GM12878 (cell line): ENCODE data around the gene ZBTB38. TPM values are rescaled to one million over a fixed set of nuclear protein-coding genes. Genes with fewer than 3 reads are reported as not detected.

ENCODE experiments used
- ATAC-seq: fragments of 200-7000 bp; cut with Tn5 transposase; 3 replicates; pipeline ENCODE4 v1.9.1; 2020; ENCODE audit warnings: mild to moderate bottlenecking, moderate library complexity
- BruUV-seq: library from RNA; stranded (reverse); fragments of 400-500 nt; replicated peaks from 2 replicates; lab custom pipeline; 2021; lab: Mats Ljungman, UMichigan
- CTCF ChIA-PET: fragments of 300-600 bp; sonication (Branson Sonifier 250); formaldehyde crosslinking; extraction: SDS; loops from one replicate; lab custom pipeline; 2021; ENCODE audit warnings: inconsistent platforms; lab: Yijun Ruan, JAX
- POLR2A ChIA-PET: fragments of 350-600 bp; formaldehyde crosslinking; extraction: SDS; loops from one replicate; lab custom pipeline; 2021; ENCODE audit warnings: inconsistent platforms; lab: Charles Lee
- RAD21 ChIA-PET: fragments of 300-600 bp; sonication (Branson Sonifier 250); formaldehyde crosslinking; loops from one replicate; lab custom pipeline; 2023; ENCODE audit warnings: antibody characterized with exemption; ENCODE audit not compliant: unreplicated experiment; lab: Charles Lee
- SMC1A ChIA-PET: fragments of 300-600 bp; sonication (Branson Sonifier 250); formaldehyde crosslinking; loops from one replicate; lab custom pipeline; 2023; ENCODE audit not compliant: unreplicated experiment, uncharacterized antibody; lab: Charles Lee
- DNase-seq: peaks from one replicate; pipeline ENCODE4 v3.0.0-alpha.2; 2011; ENCODE audit warnings: low read depth, low spot score
- FAIRE-seq: peaks from 3 replicates; lab custom pipeline; 2011; peaks lifted over from hg19 to GRCh38; lab: Jason Lieb, UNC
- H2AFZ ChIP-seq: 2 replicates; pipeline ENCODE4 v1.6.0; 2011; ENCODE audit warnings: low read depth, low read length, control low read depth; ENCODE audit not compliant: control insufficient read depth
- H3K27ac ChIP-seq: 2 replicates; pipeline ENCODE4 v1.5.1; 2011; ENCODE audit warnings: control low read depth; ENCODE audit not compliant: control insufficient read depth, insufficient read depth
- H3K27me3 ChIP-seq, 2 experiments: replicated peaks in 1 of 2; 2 replicates each; pipeline versions ENCODE4 v1.6.0 to v1.6.1; 2011; ENCODE audit warnings: low read length in 1 of 2; ENCODE audit not compliant: control insufficient read depth in 2 of 2, insufficient read depth in 2 of 2
- H3K36me3 ChIP-seq, 2 experiments: 2 replicates each; pipeline ENCODE4 v1.5.1; 2011; ENCODE audit warnings: low read length in 1 of 2; ENCODE audit not compliant: control insufficient read depth in 2 of 2, insufficient read depth in 2 of 2
- H3K4me1 ChIP-seq: 2 replicates; pipeline ENCODE4 v1.6.1; 2011; ENCODE audit warnings: mild to moderate bottlenecking, low read length, moderate library complexity, mixed read lengths; ENCODE audit not compliant: control insufficient read depth, insufficient read depth
- H3K4me2 ChIP-seq: 2 replicates; pipeline ENCODE4 v1.6.0; 2011; ENCODE audit warnings: control low read depth; ENCODE audit not compliant: control insufficient read depth, insufficient read depth
- H3K4me3 ChIP-seq: fragments of 200-600 bp; sonication (generic); 2 replicates; pipeline ENCODE4 v1.5.1; 2016
- H3K79me2 ChIP-seq: 2 replicates; pipeline ENCODE4 v1.6.0; 2011; ENCODE audit warnings: low read length; ENCODE audit not compliant: control insufficient read depth, insufficient read depth
- H3K9ac ChIP-seq: 2 replicates; pipeline ENCODE4 v1.8.0; 2011; ENCODE audit warnings: low read length, control low read depth, mixed read lengths; ENCODE audit not compliant: control insufficient read depth, insufficient read depth
- H3K9me3 ChIP-seq: replicated peaks from 3 replicates; pipeline ENCODE4 v1.5.1; 2011; ENCODE audit warnings: mild to moderate bottlenecking, low read length; ENCODE audit not compliant: control insufficient read depth, insufficient read depth
- H4K20me1 ChIP-seq: 2 replicates; pipeline ENCODE4 v1.6.0; 2011; ENCODE audit not compliant: control insufficient read depth, insufficient read depth
- BMI1 ChIP-seq: fragments of 450-650 bp; IDR thresholded peaks from 2 replicates; pipeline ENCODE4 v1.6.1; 2016; ENCODE audit warnings: mild to moderate bottlenecking, moderate library complexity, borderline replicate concordance
- CUX1 ChIP-seq: IDR thresholded peaks from 2 replicates; pipeline ENCODE4 v1.6.1; 2012; ENCODE audit warnings: improper control_type of control experiment, low read depth, low read length; ENCODE audit not compliant: insufficient replicate concordance
- KLF5 ChIP-seq: fragments of 450-650 bp; IDR thresholded peaks from 2 replicates; pipeline ENCODE4 v1.6.1; 2014; ENCODE audit warnings: mild to moderate bottlenecking; ENCODE audit not compliant: partially characterized antibody
- NFYA ChIP-seq: IDR thresholded peaks from 2 replicates; pipeline ENCODE4 v1.6.1; 2011; ENCODE audit warnings: low read depth, mild to moderate bottlenecking, low read length, improper control_type of control experiment, borderline replicate concordance
- WGBS: methylation state at CpG from one replicate; pipeline ENCODE4 v1.1.6; 2016; ENCODE audit warnings: low lambda C conversion rate; ENCODE audit not compliant: insufficient replicate concordance, insufficient coverage; ENCODE audit errors: missing lambda C conversion rate; 5-methylcytosine and 5-hydroxymethylcytosine counted together
- in situ Hi-C: fragments of 300-500 bp; cut with MboI; formaldehyde crosslinking; loops from 9 replicates; pipeline ENCODE4 v1.14.3; 2018; ENCODE audit warnings: mixed read lengths
- intact Hi-C: fragments of 100-400 bp; cut with micrococcal nuclease; formaldehyde crosslinking; loops from one replicate; pipeline ENCODE4 v1.14.2; 2022; ENCODE audit not compliant: unreplicated experiment
- polyA plus RNA-seq, 11 experiments: library from polyadenylated mRNA; depleted of rRNA in 4 of 11; unstranded in 6 of 11; stranded (reverse) in 5 of 11; fragments of >200 nt; fragmentation: Nextera tagmentation in 4 of 11; fragmentation: Illumina TruSeq in 1 of 11; extraction: Ambion mirVana in 4 of 11; extraction: Trizol in 1 of 11; gene quantifications; 1 replicate in 1 of 11; 2 replicates in 10 of 11; pipeline versions ENCODE4 v1.2.1 to v1.2.3, GENCODE V29; 2011 to 2016; ENCODE audit warnings: inconsistent platforms in 2 of 11, missing spikeins in 2 of 11, low read depth in 1 of 11
- total RNA-seq, 4 experiments: library from RNA; depleted of rRNA in 3 of 4; stranded (reverse); fragments of >200 nt in 3 of 4; fragmentation: Illumina TruSeq in 1 of 4; extraction: Trizol in 1 of 4; gene quantifications; 2 replicates each; pipeline versions ENCODE4 v1.2.1 to v1.2.3, GENCODE V29; 2013 to 2021

Gene ZBTB38
- total and polyA plus RNA-seq, 10 of the 15 experiments (the other 5 are each of a cell fraction or from before 2014, with no cell fraction given): 34.2 to 115 (median 88.6) TPM

GRCh38 chr3:141388395-141388794 lies 20.1 kb downstream of the ZBTB38 start:
- BruUV-seq: no TSS peak
- no peaks in the 10 kb centered on the region for H3K27me3 ChIP-seq
- RAD21 ChIA-PET: interaction anchor here (1.0 to 14.4 kb wide), 13 partner anchors 8 to 76 kb away, joined by 3 to 387 read pairs (median 11); no protein-coding TSS in a partner anchor
- no peaks in the 10 kb centered on the region for H3K36me3 ChIP-seq
- H3K9me3 ChIP-seq: no peaks in the 10 kb centered on the region
- no peak for DNase-seq
- H3K9ac ChIP-seq: peak overlapping the region; percentile 76
- 0% methylated on average over 3 of the region's 3 CpGs for WGBS
- peak overlapping the region; percentile 66 for H3K4me3 ChIP-seq
- H3K27ac ChIP-seq: peak overlapping the region; percentile 94
- peaks cover 18% of the 10 kb centered on the region for H3K4me1 ChIP-seq
- intact Hi-C loops: no loop called here
- TF ChIP-seq CUX1: no peak
- no peak for TF ChIP-seq NFYA
- TF ChIP-seq KLF5: no peak
- TF ChIP-seq BMI1: peak; percentile 12; the same call in 1 of the 2 replicates
- TF ChIP-seq, all 136 proteins: peak for 1
- no peaks in the 10 kb centered on the region for H4K20me1 ChIP-seq
- SMC1A ChIA-PET: interaction anchor here (0.6 to 19.8 kb wide), 20 partner anchors 9 to 1093 kb away, joined by 3 to 573 read pairs (median 8); no protein-coding TSS in a partner anchor
- POLR2A ChIA-PET: interaction anchor here (0.6 to 18.5 kb wide), 11 partner anchors 9 to 77 kb away, joined by 3 to 453 read pairs (median 8); no protein-coding TSS in a partner anchor
- peak overlapping the region; percentile 95 for H3K4me2 ChIP-seq
- no peak for FAIRE-seq
- H3K79me2 ChIP-seq: peaks cover 97% of the 10 kb centered on the region
- no peak overlapping the region; the same call in 1 of the 2 replicates for H2AFZ ChIP-seq
- CTCF ChIA-PET: interaction anchor here (0.7 to 6.6 kb wide), 19 partner anchors 9 to 83 kb away, joined by 3 to 56 read pairs (median 7); no protein-coding TSS in a partner anchor
- in situ Hi-C loops: no loop called here
- 0 out of 3 replicates have a peak, but pooled peaks have one; percentile 0 for ATAC-seq
